Rectal smooth muscle tissue (tissue), 1 donor: ENCODE data around the gene NR2E3.

Source experiments
- H3K27ac ChIP-seq: one replicate; pipeline ENCODE4 v1.7.0; 2013; ENCODE audit warnings: low read depth, low read length, inconsistent platforms
- H3K27me3 ChIP-seq: one replicate; pipeline ENCODE4 v1.7.0; 2013; ENCODE audit warnings: low read length; ENCODE audit not compliant: control insufficient read depth, insufficient read depth
- H3K36me3 ChIP-seq: one replicate; pipeline ENCODE4 v1.7.0; 2013; ENCODE audit warnings: low read length; ENCODE audit not compliant: control insufficient read depth, insufficient read depth
- H3K4me1 ChIP-seq: one replicate; pipeline ENCODE4 v1.7.0; 2013; ENCODE audit warnings: low read length; ENCODE audit not compliant: control insufficient read depth, insufficient read depth
- H3K4me3 ChIP-seq: one replicate; pipeline ENCODE4 v1.7.0; 2013; ENCODE audit warnings: low read length
- H3K9ac ChIP-seq: one replicate; pipeline ENCODE4 v1.7.0; 2013; ENCODE audit warnings: low read length

The NR2E3 gene

GRCh38 chr15:71800835-71801745, 9.3 kb upstream of the NR2E3 start:
- Histone ChIP-seq H3K4me3 (no peak overlapping the region), H3K27me3 (no peaks in the 10 kb centered on the region), H3K9ac (no peak overlapping the region), H3K36me3 (no peaks in the 10 kb centered on the region), H3K27ac (no peak overlapping the region), H3K4me1 (no peaks in the 10 kb centered on the region)

- Histone ChIP-seq H3K4me1 (no peaks in the 10 kb centered on the region), H3K9ac (no peak overlapping the region), H3K27me3 (no peaks in the 10 kb centered on the region), H3K4me3 (no peak overlapping the region), H3K27ac (no peak overlapping the region), H3K36me3 (no peaks in the 10 kb centered on the region)
Measured at GRCh38 chr15:71801935-71802655, 8.3 kb upstream of the NR2E3 start.

- no peak overlapping the region for H3K4me3 ChIP-seq
Measured at GRCh38 chr15:71802770-71803169, 7.6 kb upstream of the NR2E3 start.

GRCh38 chr15:71804226-71804625, 6.1 kb upstream of the NR2E3 start:
- Histone ChIP-seq H3K27ac (no peak overlapping the region), H3K27me3 (no peaks in the 10 kb centered on the region), H3K36me3 (no peaks in the 10 kb centered on the region), H3K9ac (no peak overlapping the region), H3K4me1 (no peaks in the 10 kb centered on the region), H3K4me3 (no peak overlapping the region)

More at GRCh38 chr15:71802770-71803169, 7.6 kb upstream of the NR2E3 start:
- Histone ChIP-seq H3K27me3 (no peaks in the 10 kb centered on the region), H3K27ac (no peak overlapping the region), H3K36me3 (no peaks in the 10 kb centered on the region), H3K4me1 (no peaks in the 10 kb centered on the region), H3K9ac (no peak overlapping the region)

- H3K4me1 ChIP-seq, result no peaks in the 10 kb centered on the region
- no peaks in the 10 kb centered on the region for H3K36me3 ChIP-seq
- H3K4me3 ChIP-seq, result no peak overlapping the region
- H3K9ac ChIP-seq, result no peak overlapping the region
- no peak overlapping the region for H3K27ac ChIP-seq
- H3K27me3 ChIP-seq, result no peaks in the 10 kb centered on the region
Measured at GRCh38 chr15:71804695-71805470, 5.5 kb upstream of the NR2E3 start.

GRCh38 chr15:71806452-71806931, 3.9 kb upstream of the NR2E3 start:
- no peaks in the 10 kb centered on the region for H3K27me3 ChIP-seq
- no peaks in the 10 kb centered on the region for H3K4me1 ChIP-seq
- H3K4me3 ChIP-seq, result no peak overlapping the region
- no peak overlapping the region for H3K9ac ChIP-seq
- no peaks in the 10 kb centered on the region for H3K36me3 ChIP-seq
- H3K27ac ChIP-seq, result no peak overlapping the region

- no peaks in the 10 kb centered on the region for H3K36me3 ChIP-seq
- H3K9ac ChIP-seq, result no peak overlapping the region
- no peak overlapping the region for H3K27ac ChIP-seq
- no peak overlapping the region for H3K4me3 ChIP-seq
- no peaks in the 10 kb centered on the region for H3K27me3 ChIP-seq
- H3K4me1 ChIP-seq, result no peaks in the 10 kb centered on the region
Measured at GRCh38 chr15:71807125-71807629, 3.2 kb upstream of the NR2E3 start.

GRCh38 chr15:71807691-71808091, 2.7 kb upstream of the NR2E3 start:
- Histone ChIP-seq H3K36me3 (no peaks in the 10 kb centered on the region), H3K9ac (no peak overlapping the region), H3K27ac (no peak overlapping the region), H3K4me3 (no peak overlapping the region), H3K4me1 (no peaks in the 10 kb centered on the region), H3K27me3 (no peaks in the 10 kb centered on the region)

- no peak overlapping the region for H3K27ac ChIP-seq
- no peak overlapping the region for H3K4me3 ChIP-seq
- no peaks in the 10 kb centered on the region for H3K4me1 ChIP-seq
- H3K27me3 ChIP-seq, result no peaks in the 10 kb centered on the region
- no peaks in the 10 kb centered on the region for H3K36me3 ChIP-seq
- H3K9ac ChIP-seq, result no peak overlapping the region
Measured at GRCh38 chr15:71808311-71809020, 1.9 kb upstream of the NR2E3 start.

- H3K9ac ChIP-seq, result no peak overlapping the region
Measured at GRCh38 chr15:71809346-71809745, 1.0 kb upstream of the NR2E3 start.

GRCh38 chr15:71811036-71811736, 832 bp downstream of the NR2E3 start:
- H3K9ac ChIP-seq, result no peak overlapping the region
- H3K27ac ChIP-seq, result no peak overlapping the region
- H3K4me3 ChIP-seq, result no peak overlapping the region
- no peaks in the 10 kb centered on the region for H3K36me3 ChIP-seq
- no peaks in the 10 kb centered on the region for H3K27me3 ChIP-seq
- no peaks in the 10 kb centered on the region for H3K4me1 ChIP-seq

More at GRCh38 chr15:71809346-71809745, 1.0 kb upstream of the NR2E3 start:
- H3K36me3 ChIP-seq, result no peaks in the 10 kb centered on the region
- no peak overlapping the region for H3K4me3 ChIP-seq
- H3K4me1 ChIP-seq, result no peaks in the 10 kb centered on the region
- no peak overlapping the region for H3K27ac ChIP-seq
- no peaks in the 10 kb centered on the region for H3K27me3 ChIP-seq
